Osteoblast (primary cell): ENCODE results near the gene MAPK14. TPM values are rescaled to one million over a fixed set of nuclear protein-coding genes. Genes with fewer than 3 reads are reported as not detected.
"Not testable (repeated sequence)": the region's sequence is repeated elsewhere in the genome, so short reads cannot be mapped to it uniquely, and the experiment has no call there.

Experiments
- DNase-seq: peaks from one replicate; pipeline ENCODE4 v3.0.0; 2011; ENCODE audit warnings: low spot score, mixed read lengths; ENCODE audit not compliant: insufficient read length; ENCODE audit errors: missing footprints
- H2AFZ ChIP-seq: 2 replicates; pipeline ENCODE4 v1.6.0; 2011; ENCODE audit warnings: mild to moderate bottlenecking, low read length
- H3K27ac ChIP-seq: 2 replicates; pipeline ENCODE4 v1.5.1; 2011; ENCODE audit warnings: mild to moderate bottlenecking, low read depth, low read length, moderate library complexity
- H3K27me3 ChIP-seq: 2 replicates; pipeline ENCODE4 v1.6.0; 2012; ENCODE audit warnings: mild to moderate bottlenecking, control low read depth, inconsistent platforms, low read length, moderate library complexity; ENCODE audit not compliant: insufficient read depth
- H3K36me3 ChIP-seq: 2 replicates; pipeline ENCODE4 v1.5.1; 2011; ENCODE audit warnings: mild to moderate bottlenecking, low read length, control low read depth, moderate library complexity; ENCODE audit not compliant: insufficient read depth
- H3K4me1 ChIP-seq: 2 replicates; pipeline ENCODE4 v1.5.1; 2011; ENCODE audit warnings: mild to moderate bottlenecking, low read length, control low read depth, moderate library complexity; ENCODE audit not compliant: insufficient read depth
- H3K4me2 ChIP-seq: 2 replicates; pipeline ENCODE4 v1.6.0; 2011; ENCODE audit warnings: mild to moderate bottlenecking, low read length; ENCODE audit not compliant: insufficient read depth
- H3K4me3 ChIP-seq: fragments of 200-600 bp; sonication (generic); 3 replicates; pipeline ENCODE4 v1.5.1; 2012; ENCODE audit warnings: mild to moderate bottlenecking, low read length, inconsistent platforms; ENCODE audit not compliant: insufficient read depth
- H3K79me2 ChIP-seq: 2 replicates; pipeline ENCODE4 v1.6.0; 2012; ENCODE audit warnings: mild to moderate bottlenecking, low read length, control low read depth, inconsistent platforms; ENCODE audit not compliant: insufficient read depth
- H3K9me3 ChIP-seq: 2 replicates; pipeline ENCODE4 v1.5.1; 2011; ENCODE audit warnings: low read depth, low read length, control low read depth
- H4K20me1 ChIP-seq: 2 replicates; pipeline ENCODE4 v1.6.0; 2012; ENCODE audit warnings: mild to moderate bottlenecking, low read length, control low read depth; ENCODE audit not compliant: insufficient read depth
- CTCF ChIP-seq: IDR thresholded peaks from 2 replicates; pipeline ENCODE4 v1.5.1; 2011; ENCODE audit warnings: mild to moderate bottlenecking, low read depth, low read length, moderate library complexity; ENCODE audit errors: extremely low read depth
- total RNA-seq: library from RNA; depleted of rRNA; stranded (reverse); fragments of >200 nt; gene quantifications from 2 replicates; pipeline ENCODE4 v1.2.3, GENCODE V29; 2012

Gene MAPK14
- total RNA-seq, result 86.0 and 90.5 TPM in 2 replicates

- H3K27me3 ChIP-seq, result no peaks in the 10 kb centered on the region
- H3K4me1 ChIP-seq, result peaks cover 31% of the 10 kb centered on the region
- H2AFZ ChIP-seq, result peak within 1 kb of the TSS; percentile 64
- H3K4me3 ChIP-seq, result peak within 1 kb of the TSS; percentile 96
- H4K20me1 ChIP-seq, result peaks cover 21% of the 10 kb centered on the region
- no peaks in the 10 kb centered on the region for H3K9me3 ChIP-seq
- H3K4me2 ChIP-seq, result peak within 1 kb of the TSS; percentile 77
- TF ChIP-seq CTCF, result peak; percentile 86
- peaks cover 48% of the 10 kb centered on the region for H3K79me2 ChIP-seq
- H3K27ac ChIP-seq, result peak within 1 kb of the TSS; percentile 84
- H3K36me3 ChIP-seq, result no peaks in the 10 kb centered on the region
- peak; percentile 98 for DNase-seq
Measured at GRCh38 chr6:36027501-36028087, at the start of gene MAPK14. Gene MAPK14, plus strand, starts transcription at chr6:36027808. Its CDS starts 350 bp downstream, at chr6:36028158.

GRCh38 chr6:35980126-35980525, 47.5 kb upstream of the MAPK14 start:
- peaks cover 17% of the 10 kb centered on the region for H3K27me3 ChIP-seq
- H3K4me1 ChIP-seq, H3K9me3 ChIP-seq, H3K79me2 ChIP-seq, H2AFZ ChIP-seq, H3K4me2 ChIP-seq, H3K36me3 ChIP-seq, DNase-seq, H4K20me1 ChIP-seq, H3K4me3 ChIP-seq, H3K27ac ChIP-seq: not testable (repeated sequence)

GRCh38 chr6:35980991-35981645, 46.5 kb upstream of the MAPK14 start:
- peaks cover 17% of the 10 kb centered on the region for H3K27me3 ChIP-seq
- no peak overlapping the region for H2AFZ ChIP-seq
- no peaks in the 10 kb centered on the region for H3K36me3 ChIP-seq
- H3K4me1 ChIP-seq, result no peaks in the 10 kb centered on the region
- no peaks in the 10 kb centered on the region for H3K9me3 ChIP-seq
- peak; percentile 89 for DNase-seq
- no peak overlapping the region for H3K4me2 ChIP-seq
- TF ChIP-seq CTCF, result no peak
- no peaks in the 10 kb centered on the region for H4K20me1 ChIP-seq
- H3K79me2 ChIP-seq, result no peaks in the 10 kb centered on the region
- H3K4me3 ChIP-seq, result no peak overlapping the region
- no peak overlapping the region for H3K27ac ChIP-seq

- Histone ChIP-seq H3K79me2 (no peaks in the 10 kb centered on the region), H3K36me3 (no peaks in the 10 kb centered on the region), H3K4me3 (no peak overlapping the region), H3K27me3 (peaks cover 17% of the 10 kb centered on the region), H4K20me1 (no peaks in the 10 kb centered on the region), H3K4me1 (no peaks in the 10 kb centered on the region), H3K9me3 (no peaks in the 10 kb centered on the region), H2AFZ (no peak overlapping the region), H3K27ac (no peak overlapping the region), H3K4me2 (no peak overlapping the region)
- no peak for TF ChIP-seq CTCF
- no peak for DNase-seq
Measured at GRCh38 chr6:35984701-35985100, 42.9 kb upstream of the MAPK14 start.

GRCh38 chr6:35988047-35988446, 39.6 kb upstream of the MAPK14 start:
- H3K27ac ChIP-seq, H2AFZ ChIP-seq, H3K4me2 ChIP-seq, H4K20me1 ChIP-seq, H3K27me3 ChIP-seq, DNase-seq, H3K36me3 ChIP-seq, H3K4me3 ChIP-seq, H3K9me3 ChIP-seq, H3K79me2 ChIP-seq, H3K4me1 ChIP-seq: not testable (repeated sequence)
